Sigmoid colon (tissue), 7 donors: Measurements from ENCODE around the gene FCHO1. TPM values are rescaled to one million over a fixed set of nuclear protein-coding genes. Genes with fewer than 3 reads are reported as not detected.

Experiments used
- DNase-seq: peaks from one replicate; pipeline ENCODE4 v3.0.0-alpha.2; 2019
- H3K27ac ChIP-seq, 4 donors: fragments of 200-600 bp; sonication (generic); one replicate each; pipeline ENCODE4 v1.5.1; 2016 to 2019; ENCODE audit warnings: mild to moderate bottlenecking in 1 of 4
- H3K27me3 ChIP-seq, 3 donors: fragments of 200-600 bp; sonication (generic); one replicate each; pipeline ENCODE4 v1.5.1; 2019; ENCODE audit warnings: mild to moderate bottlenecking in 1 of 3
- H3K36me3 ChIP-seq, 4 donors: fragments of 200-600 bp; sonication (generic); one replicate each; pipeline ENCODE4 v1.5.1; 2016 to 2019
- H3K4me1 ChIP-seq, 4 donors: fragments of 200-600 bp; sonication (generic); one replicate each; pipeline ENCODE4 v1.5.1; 2017 to 2019
- H3K4me3 ChIP-seq, 4 donors: fragments of 200-600 bp; sonication (generic); one replicate each; pipeline ENCODE4 v1.5.1; 2017 to 2019; ENCODE audit warnings: mild to moderate bottlenecking in 2 of 4, moderate library complexity in 1 of 4
- H3K9me3 ChIP-seq, 4 donors: fragments of 200-600 bp in 3 of 4; sonication (generic) in 3 of 4; one replicate each; pipeline versions ENCODE4 v1.5.1 to v1.6.1; 2013 to 2019
- CTCF ChIP-seq, 4 experiments: fragments of 450-650 bp in 3 of 4; fragments of 200-600 bp in 1 of 4; IDR thresholded peaks; one replicate each; pipeline ENCODE4 v1.5.1; 2016 to 2019; ENCODE audit warnings: antibody characterized with exemption in 4 of 4, mild to moderate bottlenecking in 3 of 4, moderate library complexity in 2 of 4
- EP300 ChIP-seq, 4 donors: sonication (generic); formaldehyde crosslinking; IDR thresholded peaks; one replicate each; pipeline ENCODE4 v1.6.1; 2017; ENCODE audit warnings: antibody characterized with exemption in 4 of 4
- POLR2A ChIP-seq, 2 donors: fragments of 450-650 bp; IDR thresholded peaks; one replicate each; pipeline ENCODE4 v1.6.1; 2016; ENCODE audit warnings: antibody characterized with exemption in 2 of 2, mild to moderate bottlenecking in 2 of 2, moderate library complexity in 2 of 2
- POLR2AphosphoS5 ChIP-seq, 4 donors: sonication (generic); formaldehyde crosslinking; IDR thresholded peaks; one replicate each; pipeline ENCODE4 v1.6.1; 2017; ENCODE audit warnings: antibody characterized with exemption in 4 of 4
- WGBS, 2 donors: extraction: QIAGEN DNeasy Blood & Tissue Kit; methylation state at CpG; one replicate each; pipeline ENCODE4 v1.1.7; 2013; 5-methylcytosine and 5-hydroxymethylcytosine counted together
- intact Hi-C: fragments of 100-400 bp; cut with DNase I; formaldehyde crosslinking; loops from one replicate; pipeline ENCODE4 v1.15.1; 2023
- polyA plus RNA-seq, 3 donors: library from polyadenylated mRNA; stranded (reverse); fragments of 200-250 nt; gene quantifications; one replicate each; pipeline ENCODE4 v1.2.3, GENCODE V29; 2013
- total RNA-seq, 4 donors: library from RNA; depleted of rRNA; stranded (reverse); fragments of >200 nt; gene quantifications; one replicate each; pipeline ENCODE4 v1.1.0, GENCODE V29; 2016
- donor health status: healthy with polysubstance abuse.
- donor health status: Bipolar disorder and iron deficiency.
- donor health status: healthy.

The FCHO1 gene
- total and polyA plus RNA-seq, 7 donors = 1.2 to 14.4 (median 3.6) TPM

GRCh38 chr19:17757125-17757524 lies 5.8 kb downstream of the FCHO1 start:
- 22 to 61% methylated on average over 9 of the region's 9 CpGs for WGBS, 2 donors
- TF ChIP-seq EP300 (IDR thresholded peaks at IDR 0.05) (no peak), POLR2A (IDR thresholded peaks at IDR 0.05) (no peak), POLR2AphosphoS5 (IDR thresholded peaks at IDR 0.05) (no peak), CTCF (IDR thresholded peaks at IDR 0.05) (no peak)
- peaks cover 0 to 16% (median 7%) of the 10 kb centered on the region in 4 donors for H3K4me1 ChIP-seq
- no peaks in the 10 kb centered on the region for H3K27me3 ChIP-seq
- H3K9me3 ChIP-seq = no peaks in the 10 kb centered on the region
- peak; percentile 87 for DNase-seq
- intact Hi-C loops = no loop called here
- no peaks in the 10 kb centered on the region for H3K36me3 ChIP-seq
- H3K4me3 ChIP-seq = no peak overlapping the region
- peak overlapping the region in 1 of 4 donors; percentile 21 for H3K27ac ChIP-seq

- intact Hi-C loops = no loop called here
- Histone ChIP-seq H3K4me3 (no peak overlapping the region), H3K27ac (no peak overlapping the region), H3K9me3 (no peaks in the 10 kb centered on the region), H3K36me3 (no peaks in the 10 kb centered on the region), H3K27me3 (no peaks in the 10 kb centered on the region), H3K4me1 (peaks cover 0 to 16% (median 7%) of the 10 kb centered on the region in 4 donors)
- TF ChIP-seq CTCF (IDR thresholded peaks at IDR 0.05) = no peak
- no peak for TF ChIP-seq EP300 (IDR thresholded peaks at IDR 0.05)
- no peak for TF ChIP-seq POLR2AphosphoS5 (IDR thresholded peaks at IDR 0.05)
- no peak for TF ChIP-seq POLR2A (IDR thresholded peaks at IDR 0.05)
- DNase-seq = no peak
- WGBS, 2 donors = 48 to 76% methylated on average over 5 of the region's 5 CpGs
These were observed 7.2 kb downstream of the FCHO1 start for GRCh38 chr19:17758515-17758914.

- peaks cover 0 to 10% (median 7%) of the 10 kb centered on the region in 4 donors for H3K4me1 ChIP-seq
- no peaks in the 10 kb centered on the region for H3K27me3 ChIP-seq
- no peak overlapping the region for H3K27ac ChIP-seq
- no peaks in the 10 kb centered on the region for H3K9me3 ChIP-seq
- intact Hi-C loops = no loop called here
- H3K36me3 ChIP-seq = no peaks in the 10 kb centered on the region
- H3K4me3 ChIP-seq = no peak overlapping the region
- no peak for DNase-seq
- TF ChIP-seq POLR2A (IDR thresholded peaks at IDR 0.05) = no peak
- WGBS, 2 donors = 64 to 82% methylated on average over 4 of the region's 4 CpGs
These were observed 9.9 kb downstream of the FCHO1 start for GRCh38 chr19:17761148-17761547.

GRCh38 chr19:17762505-17763229 lies 11.4 kb downstream of the FCHO1 start:
- DNase-seq = no peak
- intact Hi-C loops = no loop called here

More at GRCh38 chr19:17762505-17763229, 11.4 kb downstream of the FCHO1 start:
- H3K9me3 ChIP-seq = no peaks in the 10 kb centered on the region
- H3K36me3 ChIP-seq = no peaks in the 10 kb centered on the region
- TF ChIP-seq POLR2AphosphoS5 (IDR thresholded peaks at IDR 0.05) (no peak), CTCF (IDR thresholded peaks at IDR 0.05) (no peak), POLR2A (IDR thresholded peaks at IDR 0.05) (no peak), EP300 (IDR thresholded peaks at IDR 0.05) (no peak)
- H3K4me3 ChIP-seq = no peak overlapping the region
- WGBS, 2 donors = 68 to 80% methylated on average over 17 of the region's 17 CpGs
- H3K4me1 ChIP-seq = peaks cover 0 to 10% (median 6%) of the 10 kb centered on the region in 4 donors
- peaks cover 0 to 7% (median 0%) of the 10 kb centered on the region in 3 donors for H3K27me3 ChIP-seq
- no peak overlapping the region for H3K27ac ChIP-seq
